Measurements from ENCODE around the gene COPS2.

DNA sequence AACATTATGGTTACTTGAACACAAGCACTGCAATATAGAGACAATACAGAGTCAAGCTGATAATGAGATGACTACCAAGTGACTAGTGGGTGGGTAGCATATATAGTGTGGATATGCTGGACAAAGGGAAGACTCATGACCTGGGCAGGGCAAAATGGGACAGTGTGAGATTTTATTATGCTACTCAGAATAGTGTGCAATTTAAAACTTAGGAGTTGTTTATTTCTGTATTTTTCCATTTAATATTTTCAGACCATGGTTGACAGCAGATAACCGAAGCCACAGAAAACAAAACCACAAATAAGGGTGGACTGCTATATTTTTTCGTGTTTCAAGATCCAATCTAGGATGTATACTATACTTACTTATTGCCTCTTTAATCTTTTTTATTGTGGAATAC lies 34.2 kb upstream of the COPS2 start:
- TF ChIP-seq POLR2A (IDR thresholded peaks at IDR 0.05) = no peak
- TF ChIP-seq, protein P1, sequence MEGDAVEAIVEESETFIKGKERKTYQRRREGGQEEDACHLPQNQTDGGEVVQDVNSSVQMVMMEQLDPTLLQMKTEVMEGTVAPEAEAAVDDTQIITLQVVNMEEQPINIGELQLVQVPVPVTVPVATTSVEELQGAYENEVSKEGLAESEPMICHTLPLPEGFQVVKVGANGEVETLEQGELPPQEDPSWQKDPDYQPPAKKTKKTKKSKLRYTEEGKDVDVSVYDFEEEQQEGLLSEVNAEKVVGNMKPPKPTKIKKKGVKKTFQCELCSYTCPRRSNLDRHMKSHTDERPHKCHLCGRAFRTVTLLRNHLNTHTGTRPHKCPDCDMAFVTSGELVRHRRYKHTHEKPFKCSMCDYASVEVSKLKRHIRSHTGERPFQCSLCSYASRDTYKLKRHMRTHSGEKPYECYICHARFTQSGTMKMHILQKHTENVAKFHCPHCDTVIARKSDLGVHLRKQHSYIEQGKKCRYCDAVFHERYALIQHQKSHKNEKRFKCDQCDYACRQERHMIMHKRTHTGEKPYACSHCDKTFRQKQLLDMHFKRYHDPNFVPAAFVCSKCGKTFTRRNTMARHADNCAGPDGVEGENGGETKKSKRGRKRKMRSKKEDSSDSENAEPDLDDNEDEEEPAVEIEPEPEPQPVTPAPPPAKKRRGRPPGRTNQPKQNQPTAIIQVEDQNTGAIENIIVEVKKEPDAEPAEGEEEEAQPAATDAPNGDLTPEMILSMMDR (IDR thresholded peaks at IDR 0.05) = no peak
